Measurements from ENCODE around the gene ROR2. TPM values are rescaled to one million over a fixed set of nuclear protein-coding genes. Genes with fewer than 3 reads are reported as not detected.
A peak's percentile ranks its signal among the peaks of the same experiment; 100 is the strongest.

ROR2 gene
- total RNA-seq, 1 experiment from 2014 or later = 2.7 TPM

- Mint-ChIP-seq H3K4me3 (no peak overlapping the region; a peak in 1 of 5 replicates), H3K9me3 (peaks cover 8 to 18% of the 10 kb centered on the region in 2 experiments; a peak in 4 of 5 replicates), H3K36me3 (ENCODE audit: insufficient read depth in 1 of 3, low read depth in 3 of 3) (peaks cover 0 to 15% (median 5%) of the 10 kb centered on the region in 3 experiments; a peak in 5 of 7 replicates), H3K27ac (peak overlapping the region in 1 of 3 experiments; percentile 44; a peak in 2 of 7 replicates), H3K4me1 (peaks cover 28 to 39% of the 10 kb centered on the region in 2 experiments), H3K27me3 (ENCODE audit: low read depth) (peaks cover 8% of the 10 kb centered on the region)
- Histone ChIP-seq H3K27me3 (ENCODE audit: insufficient read depth, low read length) (no peaks in the 10 kb centered on the region), H3K4me2 (ENCODE audit: insufficient read depth, insufficient read length, low read length) (no peak overlapping the region), H3K4me1 (ENCODE audit: insufficient read depth, low read length) (peaks cover 2% of the 10 kb centered on the region; the same call in 1 of the 2 replicates), H3K27ac (ENCODE audit: insufficient read length, low read depth, low read length) (no peak overlapping the region), H4K20me1 (ENCODE audit: control insufficient read depth, insufficient read depth, insufficient read length) (no peaks in the 10 kb centered on the region), H3K79me1 (ENCODE audit: insufficient read depth, low read depth, low read length, poor library complexity, severe bottlenecking) (no peaks in the 10 kb centered on the region), H3K18ac (ENCODE audit: insufficient read length, low read depth, low read length) (peak overlapping the region; percentile 41), H4K5ac (ENCODE audit: insufficient read length, low read depth, low read length) (no peak overlapping the region), H3K79me2 (ENCODE audit: insufficient read depth, low read length) (no peaks in the 10 kb centered on the region), H3K56ac (ENCODE audit: insufficient read length, low read depth, low read length) (no peak overlapping the region), H3K23ac (ENCODE audit: insufficient read length, low read depth, low read length) (no peak overlapping the region), H2BK12ac (ENCODE audit: insufficient read length, low read depth, low read length) (no peak overlapping the region), H3T11ph (ENCODE audit: low read length) (no peak overlapping the region), H2BK20ac (ENCODE audit: low read depth, low read length, poor library complexity, severe bottlenecking) (no peak overlapping the region), H2AK5ac (ENCODE audit: insufficient read length, low read length) (no peak overlapping the region), H3K14ac (ENCODE audit: insufficient read depth, low read length) (peak overlapping the region; percentile 49; the same call in 1 of the 2 replicates), H3K9me3 (ENCODE audit: control insufficient read depth, low read depth, low read length) (no peaks in the 10 kb centered on the region), H4K8ac (replicated peaks; ENCODE audit: insufficient read length, low read depth, low read length) (no peak overlapping the region), H2AFZ (ENCODE audit: low read length) (no peak overlapping the region), H2BK15ac (ENCODE audit: low read depth, low read length) (no peak overlapping the region), H3K9ac (ENCODE audit: extremely low read depth, insufficient read length, low read length) (no peak overlapping the region), H2BK5ac (ENCODE audit: insufficient read length, low read length) (no peak overlapping the region), H2BK120ac (ENCODE audit: low read depth, low read length, poor library complexity, severe bottlenecking) (no peak overlapping the region), H4K91ac (ENCODE audit: insufficient read length, low read depth, low read length) (no peak overlapping the region), H3K23me2 (ENCODE audit: insufficient read length, low read depth, low read length, poor library complexity, severe bottlenecking) (no peaks in the 10 kb centered on the region), H3K4ac (ENCODE audit: low read depth, low read length) (no peak overlapping the region)
- no CpG with 5 or more reads among the region's 17 CpGs for WGBS (ENCODE audit: extremely low coverage, insufficient read length, low lambda C conversion rate)
- TF ChIP-seq CTCF (conservative IDR thresholded peaks at IDR 0.05) = no peak
- DNase-seq = peak; percentile 58
These were observed 91.6 kb downstream of the ROR2 start for GRCh38 chr9:91858213-91859030.
